Uterus (tissue), 2 donors: ENCODE data around the gene SPG11.

Source experiments
- POLR2A ChIP-seq, 2 donors: fragments of 450-650 bp; IDR thresholded peaks; one replicate each; pipeline ENCODE4 v1.6.1; 2016; ENCODE audit warnings: antibody characterized with exemption in 2 of 2, mild to moderate bottlenecking in 1 of 2, moderate library complexity in 1 of 2
- TF ChIP-seq, protein P1 (sequence below), 4 experiments: fragments of 200-600 bp in 2 of 4; fragments of 450-650 bp in 2 of 4; sonication (generic) in 2 of 4; IDR thresholded peaks; one replicate each; pipeline ENCODE4 v1.5.1; 2016 to 2019; ENCODE audit warnings: antibody characterized with exemption in 4 of 4, mild to moderate bottlenecking in 2 of 4, moderate library complexity in 1 of 4

DNA sequence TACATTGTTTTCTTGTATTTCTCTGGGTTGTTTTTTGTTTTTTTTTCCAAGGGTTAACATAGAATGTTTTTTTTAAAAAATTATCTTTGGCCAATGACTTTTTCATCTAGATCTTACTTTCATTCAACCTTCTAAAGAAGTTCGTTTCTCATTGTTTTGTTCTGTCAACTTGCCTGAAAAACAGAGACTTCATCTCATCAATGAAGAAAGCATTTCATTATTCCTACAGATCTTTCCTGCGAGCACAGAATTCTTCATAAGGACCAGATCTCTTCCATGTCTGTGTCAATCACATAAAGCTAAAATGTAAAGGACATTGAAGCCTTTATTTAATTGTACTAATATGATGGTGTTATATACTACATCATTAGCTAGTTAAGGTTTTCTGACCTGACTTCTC lies 136.2 kb downstream of the SPG11 start:
- TF ChIP-seq, protein P1, sequence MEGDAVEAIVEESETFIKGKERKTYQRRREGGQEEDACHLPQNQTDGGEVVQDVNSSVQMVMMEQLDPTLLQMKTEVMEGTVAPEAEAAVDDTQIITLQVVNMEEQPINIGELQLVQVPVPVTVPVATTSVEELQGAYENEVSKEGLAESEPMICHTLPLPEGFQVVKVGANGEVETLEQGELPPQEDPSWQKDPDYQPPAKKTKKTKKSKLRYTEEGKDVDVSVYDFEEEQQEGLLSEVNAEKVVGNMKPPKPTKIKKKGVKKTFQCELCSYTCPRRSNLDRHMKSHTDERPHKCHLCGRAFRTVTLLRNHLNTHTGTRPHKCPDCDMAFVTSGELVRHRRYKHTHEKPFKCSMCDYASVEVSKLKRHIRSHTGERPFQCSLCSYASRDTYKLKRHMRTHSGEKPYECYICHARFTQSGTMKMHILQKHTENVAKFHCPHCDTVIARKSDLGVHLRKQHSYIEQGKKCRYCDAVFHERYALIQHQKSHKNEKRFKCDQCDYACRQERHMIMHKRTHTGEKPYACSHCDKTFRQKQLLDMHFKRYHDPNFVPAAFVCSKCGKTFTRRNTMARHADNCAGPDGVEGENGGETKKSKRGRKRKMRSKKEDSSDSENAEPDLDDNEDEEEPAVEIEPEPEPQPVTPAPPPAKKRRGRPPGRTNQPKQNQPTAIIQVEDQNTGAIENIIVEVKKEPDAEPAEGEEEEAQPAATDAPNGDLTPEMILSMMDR (IDR thresholded peaks at IDR 0.05) = no peak
- no peak for TF ChIP-seq POLR2A (IDR thresholded peaks at IDR 0.05)
